Progenitor cell of endocrine pancreas (in vitro differentiated cells): ENCODE results near the gene PDE1C. TPM values are rescaled to one million over a fixed set of nuclear protein-coding genes. Genes with fewer than 3 reads are reported as not detected.

Experiments
- DNase-seq: peaks from one replicate; pipeline ENCODE4 v3.0.0; 2021; ENCODE audit warnings: low spot score; ENCODE audit not compliant: unreplicated experiment
- H3K27ac Mint-ChIP-seq: 2 replicates; pipeline ENCODE4 v1.8.0; 2021; ENCODE audit warnings: mild to moderate bottlenecking, moderate library complexity, mixed read lengths
- H3K27me3 Mint-ChIP-seq: 2 replicates; pipeline ENCODE4 v1.8.0; 2021; ENCODE audit warnings: mixed read lengths
- H3K36me3 Mint-ChIP-seq: 2 replicates; pipeline ENCODE4 v1.8.0; 2022; ENCODE audit warnings: mixed read lengths; ENCODE audit not compliant: insufficient read depth
- H3K4me1 Mint-ChIP-seq: 2 replicates; pipeline ENCODE4 v1.8.0; 2021; ENCODE audit warnings: low read depth, mixed read lengths
- H3K4me3 Mint-ChIP-seq: 2 replicates; pipeline ENCODE4 v1.8.0; 2021; ENCODE audit warnings: low read depth, mild to moderate bottlenecking, moderate library complexity, mixed read lengths
- H3K9me3 Mint-ChIP-seq: 2 replicates; pipeline ENCODE4 v1.8.0; 2021; ENCODE audit warnings: low read depth, mixed read lengths
- total RNA-seq: library from RNA; stranded (reverse); gene quantifications from 2 replicates; pipeline ENCODE4 v1.2.1, GENCODE V29; 2021
- TF ChIP-seq, protein P1 (sequence below): fragments of 200-600 bp; sonication (generic); IDR thresholded peaks from one replicate; pipeline ENCODE4 v1.5.0; 2021; ENCODE audit warnings: antibody characterized with exemption, mild to moderate bottlenecking; ENCODE audit not compliant: unreplicated experiment

Gene PDE1C
- total RNA-seq, 1 donor from 2014 or later = 1.7 TPM

DNA sequence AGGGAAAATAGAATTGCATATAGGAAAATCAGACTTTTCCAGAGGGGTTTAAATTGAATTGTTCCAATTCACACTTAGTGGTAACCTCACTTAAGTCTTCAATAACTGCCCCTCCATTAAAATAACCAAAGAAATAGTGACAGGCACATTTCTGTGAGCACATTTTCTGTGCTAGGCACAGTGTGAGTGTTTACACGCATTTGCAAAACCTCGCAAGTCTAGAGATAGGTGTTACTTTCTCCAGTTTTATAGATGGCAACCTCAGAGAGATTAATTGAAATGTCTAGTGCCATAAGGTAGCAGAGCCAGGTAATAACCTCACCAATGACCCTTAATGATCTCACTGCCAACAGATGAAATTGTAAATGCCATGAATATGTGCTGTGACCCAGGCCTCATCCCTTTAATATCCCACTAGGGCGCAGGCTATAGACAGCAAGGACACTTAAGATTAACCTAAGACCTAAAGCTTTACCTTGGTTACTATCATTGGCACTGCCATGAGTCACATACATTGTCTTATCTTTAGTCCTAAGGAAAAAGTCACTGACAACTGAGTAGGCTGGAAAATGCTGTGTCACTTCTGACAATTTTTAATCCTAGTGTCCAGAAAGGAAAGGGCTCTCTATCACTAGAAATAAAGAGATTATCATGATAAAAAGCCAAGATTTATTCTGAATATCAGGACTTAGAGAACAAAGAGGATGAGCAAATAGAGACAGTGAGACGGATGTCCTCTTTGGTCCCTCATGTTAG, 195.4 kb downstream of the PDE1C start:
- H3K9me3 Mint-ChIP-seq = peaks cover 4% of the 10 kb centered on the region
- no peaks in the 10 kb centered on the region for H3K36me3 Mint-ChIP-seq
- no peak overlapping the region for H3K4me3 Mint-ChIP-seq
- no peak for DNase-seq
- peaks cover 3% of the 10 kb centered on the region for H3K27me3 Mint-ChIP-seq
- no peaks in the 10 kb centered on the region for H3K4me1 Mint-ChIP-seq
- H3K27ac Mint-ChIP-seq = no peak overlapping the region
- TF ChIP-seq, protein P1, sequence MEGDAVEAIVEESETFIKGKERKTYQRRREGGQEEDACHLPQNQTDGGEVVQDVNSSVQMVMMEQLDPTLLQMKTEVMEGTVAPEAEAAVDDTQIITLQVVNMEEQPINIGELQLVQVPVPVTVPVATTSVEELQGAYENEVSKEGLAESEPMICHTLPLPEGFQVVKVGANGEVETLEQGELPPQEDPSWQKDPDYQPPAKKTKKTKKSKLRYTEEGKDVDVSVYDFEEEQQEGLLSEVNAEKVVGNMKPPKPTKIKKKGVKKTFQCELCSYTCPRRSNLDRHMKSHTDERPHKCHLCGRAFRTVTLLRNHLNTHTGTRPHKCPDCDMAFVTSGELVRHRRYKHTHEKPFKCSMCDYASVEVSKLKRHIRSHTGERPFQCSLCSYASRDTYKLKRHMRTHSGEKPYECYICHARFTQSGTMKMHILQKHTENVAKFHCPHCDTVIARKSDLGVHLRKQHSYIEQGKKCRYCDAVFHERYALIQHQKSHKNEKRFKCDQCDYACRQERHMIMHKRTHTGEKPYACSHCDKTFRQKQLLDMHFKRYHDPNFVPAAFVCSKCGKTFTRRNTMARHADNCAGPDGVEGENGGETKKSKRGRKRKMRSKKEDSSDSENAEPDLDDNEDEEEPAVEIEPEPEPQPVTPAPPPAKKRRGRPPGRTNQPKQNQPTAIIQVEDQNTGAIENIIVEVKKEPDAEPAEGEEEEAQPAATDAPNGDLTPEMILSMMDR = no peak

DNA sequence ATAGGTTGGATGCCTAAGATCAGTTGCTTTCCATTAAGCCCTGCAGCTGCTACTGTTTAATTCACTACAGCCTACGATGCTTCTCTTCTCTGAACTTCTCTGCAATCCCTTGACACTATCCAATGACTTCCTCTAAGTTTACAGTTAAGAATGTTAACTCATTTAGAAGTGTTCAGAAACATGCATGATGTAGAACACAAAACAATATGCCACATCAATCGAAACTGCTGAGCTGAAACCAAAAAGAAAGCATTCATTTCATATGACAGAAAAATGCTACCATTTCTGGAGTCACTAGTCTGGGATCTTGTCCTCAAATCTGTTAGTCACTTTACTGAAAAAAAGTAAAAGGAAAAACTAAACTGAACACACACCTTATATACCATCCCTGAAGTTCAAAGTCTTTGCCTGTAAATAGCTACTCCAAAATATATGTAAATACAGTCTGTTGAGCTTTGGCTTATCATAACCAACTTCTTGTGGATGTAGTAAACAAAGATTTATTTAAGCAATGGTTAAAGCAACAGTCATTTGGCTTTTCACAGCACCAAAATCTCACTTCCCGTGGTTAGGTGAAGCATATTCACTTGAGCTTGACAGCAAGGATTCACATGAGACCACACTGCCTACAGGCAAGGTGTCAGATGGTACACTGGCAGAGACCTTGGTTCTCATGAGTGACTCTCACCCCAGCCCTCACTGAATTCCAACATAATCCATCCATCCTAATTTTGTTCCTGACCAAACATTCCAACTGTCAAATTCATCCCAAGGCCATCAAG, 196.2 kb downstream of the PDE1C start:
- TF ChIP-seq, protein P1 = no peak
- Mint-ChIP-seq H3K27me3 (peaks cover 2% of the 10 kb centered on the region), H3K27ac (no peak overlapping the region), H3K9me3 (peaks cover 4% of the 10 kb centered on the region), H3K4me3 (no peak overlapping the region), H3K4me1 (no peaks in the 10 kb centered on the region), H3K36me3 (no peaks in the 10 kb centered on the region)
- no peak for DNase-seq

DNA sequence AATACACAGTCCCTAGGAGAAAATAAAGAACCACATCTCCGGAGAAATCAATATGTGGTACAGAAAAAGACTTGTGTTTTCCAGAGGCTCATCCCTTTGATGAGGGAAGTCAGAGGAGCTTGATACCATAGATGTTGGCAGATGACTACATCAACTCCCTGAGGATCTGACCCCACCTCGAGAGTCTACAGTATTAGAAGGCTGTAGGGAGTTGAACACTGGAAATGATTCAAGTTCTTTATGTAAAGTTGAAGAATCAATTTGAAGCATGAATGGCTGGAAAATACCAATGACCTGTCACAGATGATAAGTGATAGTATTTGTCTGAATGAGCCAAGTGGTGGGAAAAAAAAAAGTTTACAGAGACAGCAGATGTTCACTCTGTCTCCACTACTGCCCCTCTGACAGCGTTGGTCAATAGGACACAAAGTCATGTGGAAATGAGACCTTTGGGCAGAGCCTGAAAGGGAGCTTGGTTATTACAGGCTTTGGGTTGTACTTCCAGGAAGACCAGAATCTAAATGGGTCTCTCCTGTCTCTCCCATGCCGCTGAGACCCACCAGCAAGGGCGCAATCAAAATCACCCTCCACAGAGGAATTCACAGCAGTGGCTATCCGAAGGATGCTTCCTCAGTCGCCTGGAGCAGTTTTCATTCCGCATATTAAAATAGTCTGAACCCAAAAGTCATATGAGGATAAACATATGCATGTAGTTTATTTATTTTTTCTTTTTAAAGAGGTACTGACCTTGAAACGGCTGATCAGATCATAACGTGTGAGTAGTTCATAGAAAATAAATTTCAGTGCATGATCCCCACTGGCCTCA, 197.4 kb downstream of the PDE1C start:
- no peak overlapping the region for H3K27ac Mint-ChIP-seq
- H3K4me1 Mint-ChIP-seq = no peaks in the 10 kb centered on the region
- H3K4me3 Mint-ChIP-seq = no peak overlapping the region
- no peak for DNase-seq
- TF ChIP-seq, protein P1 = no peak
- no peaks in the 10 kb centered on the region for H3K36me3 Mint-ChIP-seq
- H3K9me3 Mint-ChIP-seq = peaks cover 11% of the 10 kb centered on the region
- H3K27me3 Mint-ChIP-seq = no peaks in the 10 kb centered on the region

DNA sequence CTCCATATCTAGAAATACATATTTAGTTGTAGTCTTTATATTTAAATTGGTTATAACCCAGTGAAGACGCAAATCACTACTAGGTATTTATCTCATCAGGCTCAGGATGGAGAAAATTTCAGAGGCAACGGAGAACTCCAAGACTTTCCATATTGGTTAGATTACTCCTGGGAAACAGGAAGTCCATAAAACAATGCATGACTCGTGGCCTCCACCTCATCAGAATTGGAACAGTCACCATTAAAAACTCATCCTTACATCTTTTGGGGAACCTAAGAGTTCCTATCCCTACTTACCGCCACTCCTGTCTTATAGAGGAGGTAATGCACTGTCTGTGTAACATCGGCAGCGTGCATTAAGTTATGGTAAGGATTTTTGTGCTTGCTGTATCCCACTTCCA, 205.6 kb downstream of the PDE1C start:
- Mint-ChIP-seq H3K4me3 (no peak overlapping the region), H3K4me1 (no peaks in the 10 kb centered on the region), H3K36me3 (no peaks in the 10 kb centered on the region), H3K9me3 (peaks cover 9% of the 10 kb centered on the region), H3K27ac (no peak overlapping the region), H3K27me3 (no peaks in the 10 kb centered on the region)
- no peak for DNase-seq
- TF ChIP-seq, protein P1 = no peak

DNA sequence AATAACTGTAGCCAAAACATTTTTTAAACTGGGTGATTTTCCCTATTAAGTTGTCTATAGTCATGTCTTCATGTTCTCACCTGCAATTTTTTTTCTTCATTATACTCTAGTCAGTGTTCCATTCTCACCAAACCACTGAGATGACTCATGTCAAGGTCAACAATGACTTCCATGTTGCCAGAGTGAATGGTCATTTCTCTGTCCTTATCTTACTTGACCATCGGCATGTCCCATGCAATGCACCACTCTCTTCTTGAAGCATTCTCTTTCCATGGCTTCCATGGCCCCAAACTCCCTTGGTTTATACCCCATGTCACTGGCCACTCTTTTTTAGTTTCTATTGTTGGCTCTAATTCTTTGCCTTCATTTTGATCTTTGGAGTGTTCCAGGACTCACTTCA, 209.3 kb downstream of the PDE1C start:
- H3K36me3 Mint-ChIP-seq = no peaks in the 10 kb centered on the region
- no peaks in the 10 kb centered on the region for H3K4me1 Mint-ChIP-seq
- H3K4me3 Mint-ChIP-seq = no peak overlapping the region
- DNase-seq = no peak
- H3K27ac Mint-ChIP-seq = no peak overlapping the region
- TF ChIP-seq, protein P1 = no peak
- H3K9me3 Mint-ChIP-seq = no peaks in the 10 kb centered on the region
- H3K27me3 Mint-ChIP-seq = no peaks in the 10 kb centered on the region
